Upper lobe of left lung (tissue), 6 donors: ENCODE results near the gene SPATA33. TPM values are rescaled to one million over a fixed set of nuclear protein-coding genes. Genes with fewer than 3 reads are reported as not detected.
A peak's percentile ranks its signal among the peaks of the same experiment; 100 is the strongest.

Experiments used
- ATAC-seq, 2 donors: fragments of 200-7000 bp; cut with Tn5 transposase; one replicate each; pipeline ENCODE4 v1.9.1; 2022; ENCODE audit warnings: mild to moderate bottlenecking in 2 of 2, moderate library complexity in 2 of 2; ENCODE audit not compliant: low FRiP score in 2 of 2
- DNase-seq, 2 donors: peaks; one replicate each; pipeline ENCODE4 v3.0.0-alpha.2; 2019 to 2020
- H3K27ac ChIP-seq, 4 donors: fragments of 200-600 bp; sonication (generic); one replicate each; pipeline ENCODE4 v1.5.1; 2016 to 2019
- H3K27me3 ChIP-seq, 4 donors: fragments of 200-600 bp; sonication (generic); one replicate each; pipeline ENCODE4 v1.5.1; 2017 to 2019
- H3K36me3 ChIP-seq, 4 donors: fragments of 200-600 bp; sonication (generic); one replicate each; pipeline ENCODE4 v1.5.1; 2016 to 2019
- H3K4me1 ChIP-seq, 4 donors: fragments of 200-600 bp; sonication (generic); one replicate each; pipeline ENCODE4 v1.5.1; 2018 to 2019
- H3K4me3 ChIP-seq, 4 donors: fragments of 200-600 bp; sonication (generic); one replicate each; pipeline ENCODE4 v1.5.1; 2017 to 2019; ENCODE audit warnings: mild to moderate bottlenecking in 2 of 4, moderate library complexity in 1 of 4
- H3K9me3 ChIP-seq, 4 donors: fragments of 200-600 bp; sonication (generic); one replicate each; pipeline ENCODE4 v1.5.1; 2018 to 2019
- CTCF ChIP-seq, 6 experiments: fragments of 450-650 bp in 4 of 6; fragments of 200-600 bp in 2 of 6; sonication (generic) in 2 of 6; IDR thresholded peaks; one replicate each; pipeline ENCODE4 v1.5.1; 2016 to 2019; ENCODE audit warnings: antibody characterized with exemption in 6 of 6
- EP300 ChIP-seq, 4 donors: sonication (generic); formaldehyde crosslinking; IDR thresholded peaks; one replicate each; pipeline ENCODE4 v1.5.1; 2017; ENCODE audit warnings: antibody characterized with exemption in 4 of 4, control low read depth in 2 of 4
- POLR2A ChIP-seq, 4 donors: fragments of 450-650 bp; IDR thresholded peaks; one replicate each; pipeline ENCODE4 v1.5.1; 2016 to 2017; ENCODE audit warnings: antibody characterized with exemption in 4 of 4, mild to moderate bottlenecking in 2 of 4
- POLR2AphosphoS5 ChIP-seq, 2 donors: sonication (generic); formaldehyde crosslinking; IDR thresholded peaks; one replicate each; pipeline ENCODE4 v1.5.1; 2017; ENCODE audit warnings: antibody characterized with exemption in 2 of 2
- WGBS, 2 donors: methylation state at CpG; one replicate each; pipeline ENCODE4 v1.1.5; 2017 to 2018; 5-methylcytosine and 5-hydroxymethylcytosine counted together
- total RNA-seq, 6 donors: library from RNA; depleted of rRNA in 4 of 6; stranded (reverse); fragments of >200 nt in 4 of 6; gene quantifications; one replicate each; pipeline versions ENCODE4 v1.1.0 to v1.2.1, GENCODE V29; 2016 to 2021
- donor health status: DM: no; HTN: no; CAD: no; lungs with moderate emphysema.
- donor health status: DM: no; HTN: yes; CAD: no; lungs with severe emphysema.

SPATA33 gene
- total RNA-seq: 10 to 100 TPM in 3 of 6 donors, 1 to 10 TPM in 3; 5.8 to 22.0 (median 8.8) TPM

DNA sequence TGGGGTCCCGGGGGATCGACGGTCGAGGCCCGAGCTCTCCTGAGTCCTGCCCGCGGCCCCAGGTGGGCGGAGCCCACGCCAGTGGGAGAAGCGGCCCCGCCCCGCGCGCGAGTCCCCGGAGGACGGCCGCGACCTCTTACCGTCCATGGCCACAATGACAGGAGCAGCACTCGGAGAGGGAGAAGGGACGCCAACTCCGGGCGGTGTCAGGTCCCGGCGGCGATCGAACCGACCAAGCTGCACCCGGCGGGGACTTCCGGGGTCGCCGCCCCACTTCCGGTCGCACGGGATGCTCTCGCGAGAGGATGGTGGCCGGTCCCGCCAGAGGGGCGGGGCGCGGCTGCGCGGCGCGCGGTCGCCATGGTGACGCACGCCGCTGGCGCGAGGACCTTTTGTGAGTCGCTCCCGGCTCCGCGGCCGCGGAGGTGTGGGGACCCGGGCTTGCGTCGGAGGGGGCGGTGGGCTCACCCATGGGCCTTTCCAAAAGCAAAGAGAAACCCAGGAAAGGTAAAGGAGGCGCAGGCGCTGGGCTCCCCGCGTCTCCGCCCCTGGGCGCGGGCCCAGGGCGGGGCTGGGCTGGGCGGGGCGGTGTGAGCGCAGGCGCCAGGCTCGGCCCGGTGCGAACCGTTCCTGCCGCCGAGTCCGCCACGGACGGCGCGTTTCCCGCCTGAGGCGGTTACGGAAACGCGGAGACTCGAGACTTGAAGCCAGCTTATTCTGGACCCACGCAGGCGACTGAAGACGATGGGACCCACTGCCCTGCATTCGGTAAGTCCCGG, at the start of gene SPATA33, which contains the start of gene CHMP1A:
Gene SPATA33 (plus strand): TSS at position 395 of the 779 bp plus-strand sequence. CDS start 76 bp downstream, at position 471.
Gene CHMP1A (minus strand): TSS at position 267 of the 779 bp plus-strand sequence. CDS start 120 bp downstream, at position 147.
- peak within 1 kb of the TSS; percentile 89 to 97 (median 92) for H3K4me3 ChIP-seq
- peak; percentile 81 to 98 for DNase-seq
- peaks cover 0 to 22% (median 8%) of the 10 kb centered on the region in 4 donors for H3K36me3 ChIP-seq
- peaks cover 21 to 39% (median 28%) of the 10 kb centered on the region in 4 donors for H3K4me1 ChIP-seq
- peak within 1 kb of the TSS; percentile 81 to 91 (median 90) for H3K27ac ChIP-seq
- TF ChIP-seq EP300 (IDR thresholded peaks at IDR 0.05) (no peak), POLR2A (IDR thresholded peaks at IDR 0.05) (peak in 3 of 4 donors; percentile 42 to 82 (median 45)), POLR2AphosphoS5 (IDR thresholded peaks at IDR 0.05) (peak; percentile 80 to 96), CTCF (IDR thresholded peaks at IDR 0.05) (peak in 2 of 6 experiments; percentile 20)
- peak; percentile 92 to 99 for ATAC-seq
- no peaks in the 10 kb centered on the region for H3K9me3 ChIP-seq
- WGBS, 2 donors: 0 to 1% methylated on average over 8 to 77 of the region's 99 CpGs
- no peaks in the 10 kb centered on the region for H3K27me3 ChIP-seq

GRCh38 chr16:89607937-89608740, 49.5 kb upstream of the SPATA33 start:
- Histone ChIP-seq H3K27ac (no peak overlapping the region), H3K36me3 (no peaks in the 10 kb centered on the region), H3K4me1 (peaks cover 0 to under 1% (median 0%) of the 10 kb centered on the region in 4 donors), H3K4me3 (no peak overlapping the region), H3K27me3 (no peaks in the 10 kb centered on the region), H3K9me3 (no peaks in the 10 kb centered on the region)
- ATAC-seq (no peak), DNase-seq (no peak)
- TF ChIP-seq POLR2A (IDR thresholded peaks at IDR 0.05) (no peak), CTCF (IDR thresholded peaks at IDR 0.05) (no peak), EP300 (IDR thresholded peaks at IDR 0.05) (no peak), POLR2AphosphoS5 (IDR thresholded peaks at IDR 0.05) (no peak)
- WGBS, 2 donors: 74 to 78% methylated on average over 28 to 32 of the region's 32 CpGs

DNA sequence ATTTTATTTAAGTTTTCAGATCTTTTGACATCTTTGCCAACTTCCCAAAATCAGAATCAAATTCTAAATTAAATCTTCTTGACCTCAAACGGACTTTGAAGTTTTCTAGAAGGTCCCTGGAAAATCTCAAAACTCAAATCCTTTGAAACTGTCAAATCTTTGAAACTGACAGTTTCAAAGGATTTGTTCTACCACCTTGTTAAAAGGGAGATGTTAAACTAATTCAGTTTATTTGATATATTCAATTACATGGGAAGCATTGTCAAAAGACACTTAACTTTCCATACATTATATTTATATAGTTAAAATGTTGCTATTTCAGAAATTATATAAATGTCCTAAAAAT, 47.6 kb upstream of the SPATA33 start:
- WGBS, 2 donors: 71 to 84% methylated on average over 1 of the region's 1 CpG
- no peaks in the 10 kb centered on the region for H3K9me3 ChIP-seq
- peaks cover 0 to 4% (median 0%) of the 10 kb centered on the region in 4 donors for H3K4me1 ChIP-seq
- no peak for TF ChIP-seq POLR2AphosphoS5 (IDR thresholded peaks at IDR 0.05)
- TF ChIP-seq CTCF (IDR thresholded peaks at IDR 0.05): no peak
- no peak for TF ChIP-seq POLR2A (IDR thresholded peaks at IDR 0.05)
- no peak for TF ChIP-seq EP300 (IDR thresholded peaks at IDR 0.05)
- DNase-seq (no peak), ATAC-seq (no peak)
- H3K27me3 ChIP-seq: no peaks in the 10 kb centered on the region
- no peak overlapping the region for H3K27ac ChIP-seq
- H3K4me3 ChIP-seq: no peak overlapping the region
- H3K36me3 ChIP-seq: no peaks in the 10 kb centered on the region

GRCh38 chr16:89612415-89613166, 45.0 kb upstream of the SPATA33 start:
- H3K4me3 ChIP-seq: no peak overlapping the region
- TF ChIP-seq POLR2AphosphoS5 (IDR thresholded peaks at IDR 0.05) (no peak), CTCF (IDR thresholded peaks at IDR 0.05) (no peak), POLR2A (IDR thresholded peaks at IDR 0.05) (no peak), EP300 (IDR thresholded peaks at IDR 0.05) (no peak)
- DNase-seq (no peak), ATAC-seq (no peak)
- no peaks in the 10 kb centered on the region for H3K27me3 ChIP-seq
- no peaks in the 10 kb centered on the region for H3K36me3 ChIP-seq
- H3K27ac ChIP-seq: no peak overlapping the region
- no peaks in the 10 kb centered on the region for H3K9me3 ChIP-seq
- 83 to 90% methylated on average over 20 of the region's 20 CpGs for WGBS, 2 donors
- H3K4me1 ChIP-seq: peaks cover 0 to 10% (median 8%) of the 10 kb centered on the region in 4 donors
